T1000 (cell line): Measurements from ENCODE around the gene GPRC5A.
"Not testable (repeated sequence)": the region's sequence is repeated elsewhere in the genome, so short reads cannot be mapped to it uniquely, and the experiment has no call there.

Source experiments
- DNase-seq: peaks from one replicate; lab custom pipeline; 2025; ENCODE audit warnings: mixed read lengths; lab: John Stamatoyannopoulos, UW

Gene GPRC5A

GRCh38 chr12:12891080-12891880, at the start of gene GPRC5A:
Gene GPRC5A, plus strand, starts transcription at chr12:12891562. Its CDS starts 16,688 bp downstream, at chr12:12908250.
- peak; percentile 95 for DNase-seq

GRCh38 chr12:12845794-12846243, 45.5 kb upstream of the GPRC5A start:
- DNase-seq: no peak

- not testable (repeated sequence) for DNase-seq
Measured at GRCh38 chr12:12846780-12847179, 44.6 kb upstream of the GPRC5A start.

GRCh38 chr12:12853435-12853834, 37.9 kb upstream of the GPRC5A start:
- no peak for DNase-seq

GRCh38 chr12:12859690-12860089, 31.7 kb upstream of the GPRC5A start:
- DNase-seq: peak; percentile 35

- no peak for DNase-seq
Measured at GRCh38 chr12:12864243-12864642, 27.1 kb upstream of the GPRC5A start.

GRCh38 chr12:12868477-12869235, 22.7 kb upstream of the GPRC5A start:
- DNase-seq: no peak

GRCh38 chr12:12870465-12870864, 20.9 kb upstream of the GPRC5A start:
- peak; percentile 67 for DNase-seq

GRCh38 chr12:12871587-12872138, 19.7 kb upstream of the GPRC5A start:
- DNase-seq: no peak

GRCh38 chr12:12872139-12872933, 19.0 kb upstream of the GPRC5A start:
- peak; percentile 50 for DNase-seq

GRCh38 chr12:12872934-12873275, 18.5 kb upstream of the GPRC5A start:
- no peak for DNase-seq

GRCh38 chr12:12874029-12874428, 17.3 kb upstream of the GPRC5A start:
- no peak for DNase-seq

GRCh38 chr12:12875301-12875700, 16.1 kb upstream of the GPRC5A start:
- not testable (repeated sequence) for DNase-seq

- DNase-seq: no peak
Measured at GRCh38 chr12:12877153-12877768, 14.1 kb upstream of the GPRC5A start.

- DNase-seq: no peak
Measured at GRCh38 chr12:12877781-12878455, 13.4 kb upstream of the GPRC5A start.

- DNase-seq: no peak
Measured at GRCh38 chr12:12880537-12880936, 10.8 kb upstream of the GPRC5A start.

- DNase-seq: no peak
Measured at GRCh38 chr12:12881151-12881909, 10.0 kb upstream of the GPRC5A start.

- DNase-seq: no peak
Measured at GRCh38 chr12:12882288-12882687, 9.1 kb upstream of the GPRC5A start.

GRCh38 chr12:12883369-12884001, 7.9 kb upstream of the GPRC5A start:
- DNase-seq: no peak
